HepG2 (cell line): ENCODE data around the gene JPT2.

Experiments
- GPN1 ChIP-seq: sonication (generic); formaldehyde crosslinking; IDR thresholded peaks from 2 replicates; pipeline ENCODE4 v1.5.1; 2020; ENCODE audit warnings: missing genetic modification reagents, borderline replicate concordance
- POLR2AphosphoS5 ChIP-seq: IDR thresholded peaks from 2 replicates; pipeline ENCODE4 v1.6.1; 2012; ENCODE audit warnings: low read depth, low read length
- REXO4 ChIP-seq: sonication (generic); formaldehyde crosslinking; IDR thresholded peaks from 2 replicates; pipeline ENCODE4 v1.8.0; 2022; ENCODE audit warnings: missing genetic modification reagents, mild to moderate bottlenecking, borderline replicate concordance
- SMC3 ChIP-seq: IDR thresholded peaks from 2 replicates; pipeline ENCODE4 v1.6.1; 2011; ENCODE audit warnings: low read length, improper control_type of control experiment
- XRCC5 ChIP-seq: fragments of 200-400 bp; formaldehyde crosslinking; optimal IDR thresholded peaks from 2 replicates; pipeline ENCODE3; 2017; ENCODE audit warnings: mild to moderate bottlenecking, low read length
- YEATS4 ChIP-seq: sonication (generic); formaldehyde crosslinking; IDR thresholded peaks from 2 replicates; pipeline ENCODE4 v1.4.0; 2020; ENCODE audit warnings: missing genetic modification reagents, borderline replicate concordance
- ZNF121 ChIP-seq: sonication (generic); formaldehyde crosslinking; IDR thresholded peaks from 2 replicates; pipeline ENCODE4 v1.5.0; 2020; ENCODE audit warnings: mild to moderate bottlenecking, missing genetic modification reagents
- ZNF335 ChIP-seq: sonication (generic); formaldehyde crosslinking; IDR thresholded peaks from 2 replicates; pipeline ENCODE4 v1.4.0; 2020; ENCODE audit warnings: missing genetic modification reagents
- ZNF777 ChIP-seq: sonication (generic); formaldehyde crosslinking; IDR thresholded peaks from 2 replicates; pipeline ENCODE4 v1.4.0; 2020; ENCODE audit warnings: missing genetic modification reagents
- ZNF850 ChIP-seq: sonication (generic); formaldehyde crosslinking; conservative IDR thresholded peaks from 2 replicates; pipeline ENCODE4 v1.9.0; 2021; ENCODE audit warnings: mild to moderate bottlenecking, missing genetic modification reagents
- TF ChIP-seq, protein P1 (sequence below): sonication (generic); formaldehyde crosslinking; IDR thresholded peaks from 2 replicates; pipeline ENCODE4 v1.5.0; 2020; ENCODE audit warnings: mild to moderate bottlenecking, missing genetic modification reagents, moderate library complexity
- TF ChIP-seq, protein P2 (sequence below): sonication (generic); formaldehyde crosslinking; IDR thresholded peaks from 2 replicates; pipeline ENCODE4 v1.4.0; 2020; ENCODE audit warnings: missing genetic modification reagents

DNA sequence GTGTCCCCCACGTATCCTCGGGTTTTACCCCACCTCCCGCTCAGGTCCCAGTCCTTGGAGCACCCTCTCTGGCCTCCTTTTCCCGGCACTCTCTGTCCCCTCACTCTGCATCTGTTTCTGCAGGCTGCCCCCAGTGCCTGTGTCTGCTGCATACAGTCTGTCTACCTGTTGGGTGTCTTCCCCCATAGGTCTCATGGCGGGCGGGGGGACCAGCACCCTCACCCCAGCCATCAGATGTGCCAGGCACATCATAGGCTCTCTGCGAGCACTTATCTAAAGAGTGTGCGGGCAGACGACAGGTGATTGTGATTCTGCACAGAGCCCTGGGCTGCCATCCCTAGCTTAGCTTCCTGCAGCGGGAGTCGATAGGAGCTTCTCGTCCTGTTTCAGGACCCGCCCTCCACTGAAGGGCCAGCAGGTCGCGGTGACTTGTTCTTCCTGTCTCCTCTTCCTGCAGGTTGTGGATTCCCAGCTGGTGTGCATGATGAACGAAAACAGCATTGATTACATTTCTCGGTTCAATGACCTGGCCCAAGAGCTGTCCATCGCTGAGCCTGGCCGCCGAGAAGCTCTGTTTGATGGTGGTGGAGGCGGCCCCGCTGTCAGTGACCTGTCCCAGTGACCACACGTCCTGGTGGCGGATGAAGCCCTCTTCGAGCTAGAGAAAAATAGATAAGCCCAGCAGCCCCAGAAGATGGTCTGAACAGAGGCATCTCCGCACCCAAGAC, 4.5 kb upstream of the JPT2 start:
- no peak for TF ChIP-seq YEATS4 (CRISPR knock-in tag)
- TF ChIP-seq, protein P1, sequence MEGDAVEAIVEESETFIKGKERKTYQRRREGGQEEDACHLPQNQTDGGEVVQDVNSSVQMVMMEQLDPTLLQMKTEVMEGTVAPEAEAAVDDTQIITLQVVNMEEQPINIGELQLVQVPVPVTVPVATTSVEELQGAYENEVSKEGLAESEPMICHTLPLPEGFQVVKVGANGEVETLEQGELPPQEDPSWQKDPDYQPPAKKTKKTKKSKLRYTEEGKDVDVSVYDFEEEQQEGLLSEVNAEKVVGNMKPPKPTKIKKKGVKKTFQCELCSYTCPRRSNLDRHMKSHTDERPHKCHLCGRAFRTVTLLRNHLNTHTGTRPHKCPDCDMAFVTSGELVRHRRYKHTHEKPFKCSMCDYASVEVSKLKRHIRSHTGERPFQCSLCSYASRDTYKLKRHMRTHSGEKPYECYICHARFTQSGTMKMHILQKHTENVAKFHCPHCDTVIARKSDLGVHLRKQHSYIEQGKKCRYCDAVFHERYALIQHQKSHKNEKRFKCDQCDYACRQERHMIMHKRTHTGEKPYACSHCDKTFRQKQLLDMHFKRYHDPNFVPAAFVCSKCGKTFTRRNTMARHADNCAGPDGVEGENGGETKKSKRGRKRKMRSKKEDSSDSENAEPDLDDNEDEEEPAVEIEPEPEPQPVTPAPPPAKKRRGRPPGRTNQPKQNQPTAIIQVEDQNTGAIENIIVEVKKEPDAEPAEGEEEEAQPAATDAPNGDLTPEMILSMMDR (CRISPR knock-in tag): no peak
- TF ChIP-seq ZNF850 (CRISPR knock-in tag): no peak
- no peak for TF ChIP-seq SMC3
- no peak for TF ChIP-seq REXO4 (CRISPR knock-in tag)
- TF ChIP-seq XRCC5: no peak
- no peak for TF ChIP-seq ZNF777 (CRISPR knock-in tag)
- TF ChIP-seq ZNF335 (CRISPR knock-in tag): no peak
- no peak for TF ChIP-seq POLR2AphosphoS5
- no peak for TF ChIP-seq ZNF121 (CRISPR knock-in tag)
- TF ChIP-seq GPN1 (CRISPR knock-in tag): no peak
- TF ChIP-seq, protein P2, sequence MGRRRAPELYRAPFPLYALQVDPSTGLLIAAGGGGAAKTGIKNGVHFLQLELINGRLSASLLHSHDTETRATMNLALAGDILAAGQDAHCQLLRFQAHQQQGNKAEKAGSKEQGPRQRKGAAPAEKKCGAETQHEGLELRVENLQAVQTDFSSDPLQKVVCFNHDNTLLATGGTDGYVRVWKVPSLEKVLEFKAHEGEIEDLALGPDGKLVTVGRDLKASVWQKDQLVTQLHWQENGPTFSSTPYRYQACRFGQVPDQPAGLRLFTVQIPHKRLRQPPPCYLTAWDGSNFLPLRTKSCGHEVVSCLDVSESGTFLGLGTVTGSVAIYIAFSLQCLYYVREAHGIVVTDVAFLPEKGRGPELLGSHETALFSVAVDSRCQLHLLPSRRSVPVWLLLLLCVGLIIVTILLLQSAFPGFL (CRISPR knock-in tag): no peak
